Stimulated activated naive B cell treated with anti-CD40 and anti-IgM and Interleukin-4, amounts not matched to agents 10 μg/mL and 1 μg/mL and 100 μg/mL, for 72 hours (primary cell): ENCODE results near the gene GRIK2.

Source experiments
- ATAC-seq, 2 donors: fragments of 150-1000 bp; cut with Tn5 transposase; replicated peaks; 2 replicates each; pipeline ENCODE4 v1.10.0; 2021; ENCODE audit warnings: moderate library complexity in 1 of 2
- DNase-seq: peaks from one replicate; pipeline ENCODE4 v3.0.0; 2021
- H3K27ac Mint-ChIP-seq: one replicate; pipeline ENCODE4 v1.8.0; 2022; ENCODE audit warnings: mild to moderate bottlenecking, mixed read lengths
- H3K27me3 Mint-ChIP-seq, 2 donors: one replicate each; pipeline ENCODE4 v1.8.0; 2022; ENCODE audit warnings: mixed read lengths in 2 of 2
- H3K36me3 Mint-ChIP-seq, 2 donors: one replicate each; pipeline ENCODE4 v1.8.0; 2022; ENCODE audit warnings: mixed read lengths in 2 of 2, mild to moderate bottlenecking in 1 of 2
- H3K4me1 Mint-ChIP-seq, 2 donors: one replicate each; pipeline ENCODE4 v1.8.0; 2022; ENCODE audit warnings: mixed read lengths in 2 of 2, mild to moderate bottlenecking in 1 of 2
- H3K4me3 Mint-ChIP-seq, 2 donors: one replicate each; pipeline ENCODE4 v1.8.0; 2022; ENCODE audit warnings: mild to moderate bottlenecking in 2 of 2, mixed read lengths in 2 of 2, moderate library complexity in 1 of 2
- H3K9me3 Mint-ChIP-seq, 2 donors: one replicate each; pipeline ENCODE4 v1.8.0; 2022; ENCODE audit warnings: mixed read lengths in 2 of 2, mild to moderate bottlenecking in 1 of 2

Gene GRIK2

GRCh38 chr6:101832371-101832770 is 438.9 kb downstream of the GRIK2 start:
- Mint-ChIP-seq H3K4me3 (no peak overlapping the region), H3K36me3 (no peaks in the 10 kb centered on the region), H3K27me3 (no peaks in the 10 kb centered on the region), H3K4me1 (no peaks in the 10 kb centered on the region), H3K9me3 (peaks cover 6 to 13% of the 10 kb centered on the region in 2 donors), H3K27ac (no peak overlapping the region)
- ATAC-seq (no peak), DNase-seq (no peak)

GRCh38 chr6:101840100-101840499 is 446.6 kb downstream of the GRIK2 start:
- DNase-seq (no peak), ATAC-seq (no peak)
- no peaks in the 10 kb centered on the region for H3K4me1 Mint-ChIP-seq
- no peak overlapping the region for H3K4me3 Mint-ChIP-seq
- H3K36me3 Mint-ChIP-seq = no peaks in the 10 kb centered on the region
- H3K27ac Mint-ChIP-seq = no peak overlapping the region
- peaks cover 0 to 2% of the 10 kb centered on the region in 2 donors for H3K9me3 Mint-ChIP-seq
- H3K27me3 Mint-ChIP-seq = no peaks in the 10 kb centered on the region

- Mint-ChIP-seq H3K9me3 (peaks cover 0 to 2% of the 10 kb centered on the region in 2 donors), H3K36me3 (no peaks in the 10 kb centered on the region), H3K4me3 (no peak overlapping the region), H3K27ac (no peak overlapping the region), H3K4me1 (no peaks in the 10 kb centered on the region), H3K27me3 (no peaks in the 10 kb centered on the region)
- no peak for DNase-seq
- ATAC-seq = no peak
These were observed 451.7 kb downstream of the GRIK2 start for GRCh38 chr6:101845172-101845571.

- peaks cover 0 to 2% of the 10 kb centered on the region in 2 donors for H3K9me3 Mint-ChIP-seq
These were observed 452.1 kb downstream of the GRIK2 start for GRCh38 chr6:101845621-101846020.

GRCh38 chr6:101847690-101848089 is 454.2 kb downstream of the GRIK2 start:
- DNase-seq = no peak
- H3K27me3 Mint-ChIP-seq = no peaks in the 10 kb centered on the region
- no peaks in the 10 kb centered on the region for H3K4me1 Mint-ChIP-seq
- H3K27ac Mint-ChIP-seq = no peak overlapping the region
- ATAC-seq = no peak
- no peaks in the 10 kb centered on the region for H3K9me3 Mint-ChIP-seq
- no peak overlapping the region for H3K4me3 Mint-ChIP-seq
- no peaks in the 10 kb centered on the region for H3K36me3 Mint-ChIP-seq

More at GRCh38 chr6:101845621-101846020, 452.1 kb downstream of the GRIK2 start:
- Mint-ChIP-seq H3K4me3 (no peak overlapping the region), H3K4me1 (no peaks in the 10 kb centered on the region), H3K36me3 (no peaks in the 10 kb centered on the region), H3K27me3 (no peaks in the 10 kb centered on the region), H3K27ac (no peak overlapping the region)
- DNase-seq (no peak), ATAC-seq (no peak)

GRCh38 chr6:101851911-101852310 is 458.4 kb downstream of the GRIK2 start:
- Mint-ChIP-seq H3K27me3 (no peaks in the 10 kb centered on the region), H3K4me3 (no peak overlapping the region), H3K36me3 (no peaks in the 10 kb centered on the region), H3K27ac (no peak overlapping the region), H3K9me3 (no peaks in the 10 kb centered on the region), H3K4me1 (no peaks in the 10 kb centered on the region)
- ATAC-seq (no peak), DNase-seq (no peak)

- DNase-seq (no peak), ATAC-seq (no peak)
- Mint-ChIP-seq H3K4me3 (no peak overlapping the region), H3K27me3 (no peaks in the 10 kb centered on the region), H3K4me1 (no peaks in the 10 kb centered on the region), H3K27ac (no peak overlapping the region), H3K36me3 (no peaks in the 10 kb centered on the region), H3K9me3 (no peaks in the 10 kb centered on the region)
These were observed 459.9 kb downstream of the GRIK2 start for GRCh38 chr6:101853231-101854085.

GRCh38 chr6:101876431-101876830 is 482.9 kb downstream of the GRIK2 start:
- Mint-ChIP-seq H3K27me3 (no peaks in the 10 kb centered on the region), H3K27ac (no peak overlapping the region), H3K4me1 (no peaks in the 10 kb centered on the region), H3K36me3 (no peaks in the 10 kb centered on the region), H3K4me3 (no peak overlapping the region), H3K9me3 (peaks cover 2 to 4% of the 10 kb centered on the region in 2 donors)
- ATAC-seq (no peak), DNase-seq (no peak)

- Mint-ChIP-seq H3K4me3 (no peak overlapping the region), H3K4me1 (no peaks in the 10 kb centered on the region), H3K36me3 (no peaks in the 10 kb centered on the region), H3K27ac (no peak overlapping the region), H3K27me3 (no peaks in the 10 kb centered on the region), H3K9me3 (peaks cover 2 to 4% of the 10 kb centered on the region in 2 donors)
- ATAC-seq = no peak
- no peak for DNase-seq
These were observed 485.2 kb downstream of the GRIK2 start for GRCh38 chr6:101878554-101879276.

- DNase-seq = no peak
- Mint-ChIP-seq H3K9me3 (peaks cover 0 to under 1% of the 10 kb centered on the region in 2 donors), H3K27ac (no peak overlapping the region), H3K4me1 (no peaks in the 10 kb centered on the region), H3K4me3 (no peak overlapping the region), H3K36me3 (no peaks in the 10 kb centered on the region), H3K27me3 (no peaks in the 10 kb centered on the region)
- no peak for ATAC-seq
These were observed 486.3 kb downstream of the GRIK2 start for GRCh38 chr6:101879782-101880181.

GRCh38 chr6:101883505-101883904 is 490.0 kb downstream of the GRIK2 start:
- H3K4me3 Mint-ChIP-seq = no peak overlapping the region
- no peaks in the 10 kb centered on the region for H3K27me3 Mint-ChIP-seq
- ATAC-seq = no peak
- no peaks in the 10 kb centered on the region for H3K4me1 Mint-ChIP-seq
- H3K27ac Mint-ChIP-seq = no peak overlapping the region
- peaks cover 0 to 8% of the 10 kb centered on the region in 2 donors for H3K9me3 Mint-ChIP-seq
- DNase-seq = no peak
- no peaks in the 10 kb centered on the region for H3K36me3 Mint-ChIP-seq

- DNase-seq = no peak
- Mint-ChIP-seq H3K4me1 (no peaks in the 10 kb centered on the region), H3K27ac (no peak overlapping the region), H3K36me3 (no peaks in the 10 kb centered on the region), H3K27me3 (no peaks in the 10 kb centered on the region), H3K4me3 (no peak overlapping the region), H3K9me3 (peaks cover 0 to 8% of the 10 kb centered on the region in 2 donors)
- ATAC-seq = no peak
These were observed 494.0 kb downstream of the GRIK2 start for GRCh38 chr6:101887532-101887931.

GRCh38 chr6:101907356-101908217 is 514.1 kb downstream of the GRIK2 start:
- H3K4me3 Mint-ChIP-seq = no peak overlapping the region
- no peaks in the 10 kb centered on the region for H3K9me3 Mint-ChIP-seq
- no peak overlapping the region for H3K27ac Mint-ChIP-seq
- no peaks in the 10 kb centered on the region for H3K27me3 Mint-ChIP-seq
- H3K4me1 Mint-ChIP-seq = no peaks in the 10 kb centered on the region
- DNase-seq (no peak), ATAC-seq (no peak)
- no peaks in the 10 kb centered on the region for H3K36me3 Mint-ChIP-seq

GRCh38 chr6:101909366-101909765 is 515.9 kb downstream of the GRIK2 start:
- no peaks in the 10 kb centered on the region for H3K4me1 Mint-ChIP-seq
- no peak overlapping the region for H3K27ac Mint-ChIP-seq
- DNase-seq = no peak
- peaks cover 0 to 1% of the 10 kb centered on the region in 2 donors for H3K9me3 Mint-ChIP-seq
- H3K27me3 Mint-ChIP-seq = no peaks in the 10 kb centered on the region
- ATAC-seq = no peak
- no peaks in the 10 kb centered on the region for H3K36me3 Mint-ChIP-seq
- H3K4me3 Mint-ChIP-seq = no peak overlapping the region
